Measurements from ENCODE around the gene PIMREG.

PIMREG gene

GRCh38 chr17:6439951-6440350, 4.3 kb upstream of the PIMREG start:
- Histone ChIP-seq H3K4me3 (ENCODE audit: low read depth, low read length) (no peak overlapping the region), H3K27me3 (ENCODE audit: insufficient read depth, low read depth, severe bottlenecking) (no peaks in the 10 kb centered on the region), H3K36me3 (no peaks in the 10 kb centered on the region; the same call in 1 of the 2 replicates), H3K9me3 (ENCODE audit: severe bottlenecking) (no peaks in the 10 kb centered on the region), H3K27ac (no peak overlapping the region)
- no peak for TF ChIP-seq CTCF (IDR thresholded peaks at IDR 0.05; ENCODE audit: low read depth, low read length)
- no peak for DNase-seq

GRCh38 chr17:6442775-6443174, 1.5 kb upstream of the PIMREG start:
- H3K27ac ChIP-seq, result peak overlapping the region; percentile 98
- DNase-seq, result no peak
- peaks cover 28% of the 10 kb centered on the region for H3K36me3 ChIP-seq
- no peaks in the 10 kb centered on the region for H3K27me3 ChIP-seq (ENCODE audit: insufficient read depth, low read depth, severe bottlenecking)
- no peak for TF ChIP-seq CTCF (IDR thresholded peaks at IDR 0.05; ENCODE audit: low read depth, low read length)
- no peak overlapping the region for H3K4me3 ChIP-seq (ENCODE audit: low read depth, low read length)
- H3K9me3 ChIP-seq (ENCODE audit: severe bottlenecking), result no peaks in the 10 kb centered on the region

GRCh38 chr17:6444571-6445335, 498 bp downstream of the PIMREG start:
- H3K36me3 ChIP-seq, result peaks cover 45% of the 10 kb centered on the region
- H3K4me3 ChIP-seq (ENCODE audit: low read depth, low read length), result peak overlapping the region; percentile 53
- peak overlapping the region; percentile 64 for H3K27ac ChIP-seq
- no peak for DNase-seq
- no peaks in the 10 kb centered on the region for H3K27me3 ChIP-seq (ENCODE audit: insufficient read depth, low read depth, severe bottlenecking)
- no peak for TF ChIP-seq CTCF (IDR thresholded peaks at IDR 0.05; ENCODE audit: low read depth, low read length)
- no peaks in the 10 kb centered on the region for H3K9me3 ChIP-seq (ENCODE audit: severe bottlenecking)

GRCh38 chr17:6446516-6447100, 2.4 kb downstream of the PIMREG start:
- TF ChIP-seq CTCF (IDR thresholded peaks at IDR 0.05; ENCODE audit: low read depth, low read length), result no peak
- DNase-seq, result no peak

GRCh38 chr17:6448473-6448872, 4.2 kb downstream of the PIMREG start:
- Histone ChIP-seq H3K36me3 (peaks cover 54% of the 10 kb centered on the region), H3K27me3 (ENCODE audit: insufficient read depth, low read depth, severe bottlenecking) (no peaks in the 10 kb centered on the region), H3K9me3 (ENCODE audit: severe bottlenecking) (no peaks in the 10 kb centered on the region), H3K4me3 (ENCODE audit: low read depth, low read length) (no peak overlapping the region), H3K27ac (no peak overlapping the region)
- TF ChIP-seq CTCF (IDR thresholded peaks at IDR 0.05; ENCODE audit: low read depth, low read length), result no peak
- no peak for DNase-seq

More at GRCh38 chr17:6446516-6447100, 2.4 kb downstream of the PIMREG start:
- H3K27ac ChIP-seq, result no peak overlapping the region
- H3K27me3 ChIP-seq (ENCODE audit: insufficient read depth, low read depth, severe bottlenecking), result no peaks in the 10 kb centered on the region
- no peak overlapping the region for H3K4me3 ChIP-seq (ENCODE audit: low read depth, low read length)
- no peaks in the 10 kb centered on the region for H3K9me3 ChIP-seq (ENCODE audit: severe bottlenecking)
- H3K36me3 ChIP-seq, result peaks cover 51% of the 10 kb centered on the region

Measured in WERI-Rb-1 (cell line).